Liver (tissue), 9 donors: ENCODE results near the gene TTLL12. TPM values are rescaled to one million over a fixed set of nuclear protein-coding genes. Genes with fewer than 3 reads are reported as not detected.

Experiments
- DNase-seq: peaks from one replicate; pipeline ENCODE4 v3.0.0-alpha.2; 2017; ENCODE audit warnings: low spot score
- H3K27ac ChIP-seq, 2 donors: one replicate each; pipeline ENCODE4 v1.7.0; 2013; ENCODE audit warnings: inconsistent platforms in 2 of 2, low read length in 2 of 2, control low read depth in 1 of 2, low read depth in 1 of 2, mild to moderate bottlenecking in 1 of 2
- H3K27me3 ChIP-seq, 4 donors: one replicate each; pipeline versions ENCODE4 v1.6.1 to v1.7.0; 2013; ENCODE audit warnings: low read length in 3 of 4, inconsistent platforms in 1 of 4, mild to moderate bottlenecking in 1 of 4, moderate library complexity in 1 of 4; ENCODE audit not compliant: control insufficient read depth in 4 of 4, insufficient read depth in 4 of 4
- H3K36me3 ChIP-seq, 4 donors: one replicate each; pipeline versions ENCODE4 v1.6.1 to v1.7.0; 2013; ENCODE audit warnings: low read length in 3 of 4, mild to moderate bottlenecking in 3 of 4, low read depth in 1 of 4, moderate library complexity in 1 of 4; ENCODE audit not compliant: control insufficient read depth in 4 of 4, insufficient read depth in 3 of 4
- H3K4me1 ChIP-seq, 4 donors: one replicate each; pipeline versions ENCODE4 v1.6.1 to v1.7.0; 2013; ENCODE audit warnings: low read length in 3 of 4, mild to moderate bottlenecking in 3 of 4, moderate library complexity in 1 of 4; ENCODE audit not compliant: control insufficient read depth in 4 of 4, insufficient read depth in 4 of 4
- H3K4me3 ChIP-seq, 3 donors: one replicate each; pipeline versions ENCODE4 v1.6.1 to v1.7.0; 2013; ENCODE audit warnings: low read length in 3 of 3, control low read depth in 1 of 3, low read depth in 1 of 3, mild to moderate bottlenecking in 1 of 3
- H3K9ac ChIP-seq, 2 donors: one replicate each; pipeline ENCODE4 v1.7.0; 2013; ENCODE audit warnings: low read length in 2 of 2, mild to moderate bottlenecking in 2 of 2, moderate library complexity in 2 of 2, control low read depth in 1 of 2, low read depth in 1 of 2
- H3K9me3 ChIP-seq, 4 donors: one replicate each; pipeline versions ENCODE4 v1.6.1 to v1.7.0; 2013; ENCODE audit warnings: low read length in 3 of 4; ENCODE audit not compliant: control insufficient read depth in 4 of 4
- EGR1 ChIP-seq, 2 donors: IDR thresholded peaks; 2 replicates each; pipeline ENCODE4 v1.6.1; 2016 to 2018; ENCODE audit warnings: antibody characterized with exemption in 2 of 2, low read depth in 2 of 2
- FOXA1 ChIP-seq: IDR thresholded peaks from 2 replicates; pipeline ENCODE4 v1.6.1; 2016; ENCODE audit warnings: antibody characterized with exemption
- FOXA2 ChIP-seq: IDR thresholded peaks from 2 replicates; pipeline ENCODE4 v1.6.1; 2016; ENCODE audit warnings: antibody characterized with exemption
- GABPA ChIP-seq, 2 donors: IDR thresholded peaks in 1 of 2; conservative IDR thresholded peaks in 1 of 2; 2 replicates each; pipeline ENCODE4 v1.6.1; 2016; ENCODE audit warnings: antibody characterized with exemption in 2 of 2, mild to moderate bottlenecking in 1 of 2, moderate library complexity in 1 of 2
- HNF4A ChIP-seq, 2 donors: conservative IDR thresholded peaks; 2 replicates each; pipeline ENCODE4 v1.6.1; 2016; ENCODE audit warnings: antibody characterized with exemption in 2 of 2, mild to moderate bottlenecking in 2 of 2
- JUND ChIP-seq, 2 donors: IDR thresholded peaks; 2 replicates each; pipeline ENCODE4 v1.6.1; 2016; ENCODE audit warnings: antibody characterized with exemption in 2 of 2
- NR2F2 ChIP-seq: IDR thresholded peaks from 2 replicates; pipeline ENCODE4 v1.6.1; 2016; ENCODE audit warnings: antibody characterized with exemption
- RAD21 ChIP-seq, 2 donors: IDR thresholded peaks; 2 replicates each; pipeline ENCODE4 v1.6.1; 2016; ENCODE audit warnings: antibody characterized with exemption in 2 of 2, mild to moderate bottlenecking in 2 of 2
- SP1 ChIP-seq: IDR thresholded peaks from 2 replicates; pipeline ENCODE4 v1.6.1; 2018; ENCODE audit warnings: antibody characterized with exemption, mild to moderate bottlenecking
- TAF1 ChIP-seq: conservative IDR thresholded peaks from 2 replicates; pipeline ENCODE4 v1.6.1; 2016; ENCODE audit warnings: antibody characterized with exemption, mild to moderate bottlenecking
- WGBS: extraction: QIAGEN DNeasy Blood & Tissue Kit; methylation state at CpG from one replicate; pipeline ENCODE4 v1.1.7; 2013; 5-methylcytosine and 5-hydroxymethylcytosine counted together
- polyA plus RNA-seq, 2 donors: library from polyadenylated mRNA; stranded (reverse) in 1 of 2; unstranded in 1 of 2; fragments of 200-250 nt in 1 of 2; fragments of >200 nt in 1 of 2; fragmentation: Nextera tagmentation in 1 of 2; extraction: Ambion mirVana in 1 of 2; gene quantifications; one replicate each; pipeline versions ENCODE4 v1.2.1 to v1.2.3, GENCODE V29; 2013 to 2015
- total RNA-seq, 2 donors: library from RNA; depleted of rRNA; stranded (reverse); fragments of >200 nt; gene quantifications; one replicate each; pipeline ENCODE4 v1.2.3, GENCODE V29; 2014
- TF ChIP-seq, protein P1 (sequence below): IDR thresholded peaks from 2 replicates; pipeline ENCODE4 v1.6.1; 2016; ENCODE audit warnings: antibody characterized with exemption
- TF ChIP-seq, protein P2 (sequence below): IDR thresholded peaks from 2 replicates; pipeline ENCODE4 v1.6.1; 2016; ENCODE audit warnings: antibody characterized with exemption
- TF ChIP-seq, protein P3 (sequence below): fragments of 150-350 bp; IDR thresholded peaks from 2 replicates; pipeline ENCODE4 v1.5.1; 2017; ENCODE audit warnings: improper control_type of control experiment, low read depth, low read length; ENCODE audit not compliant: missing input control
- TF ChIP-seq, protein P4 (sequence below): IDR thresholded peaks from 2 replicates; pipeline ENCODE4 v1.6.1; 2016; ENCODE audit warnings: antibody characterized with exemption
- donor health status: healthy.
- donor health status: healthy.
- donor health status: healthy.
- donor health status: healthy.
- donor health status: healthy.

TTLL12 gene
- total and polyA plus RNA-seq, 4 donors, result 13.7 to 43.9 (median 20.5) TPM

DNA sequence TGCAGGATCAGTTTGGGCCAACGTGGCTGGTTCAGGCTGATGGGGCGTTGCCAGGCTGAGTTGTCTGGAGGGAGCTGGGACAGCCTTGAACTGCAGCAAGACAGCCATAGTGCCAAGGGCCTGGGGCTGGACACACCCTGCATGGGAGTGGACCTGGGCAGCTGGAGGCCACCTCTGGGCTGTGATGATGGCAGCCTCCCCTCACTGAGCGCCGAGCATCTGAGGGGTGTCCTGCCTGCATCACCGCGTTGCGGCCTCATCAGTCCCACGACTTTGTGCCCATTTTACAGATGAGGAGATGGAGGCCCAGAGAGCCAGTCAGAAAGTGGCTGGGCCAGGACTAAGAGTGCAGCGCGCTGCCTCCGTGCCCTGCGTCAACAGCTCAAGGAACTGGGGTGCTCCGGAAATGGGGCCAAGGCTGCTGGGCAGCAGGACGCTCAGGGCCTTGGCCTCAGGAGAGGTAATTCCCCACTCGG, 36.2 kb downstream of the TTLL12 start:
- peak overlapping the region; percentile 66 to 71 (median 70) for H3K4me3 ChIP-seq
- H3K36me3 ChIP-seq, result no peaks in the 10 kb centered on the region
- no peak for TF ChIP-seq EGR1 (IDR thresholded peaks at IDR 0.05; ENCODE audit: low read depth in 2 of 2)
- no peak for TF ChIP-seq FOXA1
- TF ChIP-seq TAF1, result no peak
- no peak for TF ChIP-seq SP1
- no peak for TF ChIP-seq RAD21 (IDR thresholded peaks at IDR 0.05)
- TF ChIP-seq, protein P1, sequence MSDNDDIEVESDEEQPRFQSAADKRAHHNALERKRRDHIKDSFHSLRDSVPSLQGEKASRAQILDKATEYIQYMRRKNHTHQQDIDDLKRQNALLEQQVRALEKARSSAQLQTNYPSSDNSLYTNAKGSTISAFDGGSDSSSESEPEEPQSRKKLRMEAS, result no peak
- TF ChIP-seq GABPA (IDR thresholded peaks at IDR 0.05 in 1 of 2, conservative IDR thresholded peaks at IDR 0.05 in 1 of 2), result no peak
- TF ChIP-seq, protein P2, sequence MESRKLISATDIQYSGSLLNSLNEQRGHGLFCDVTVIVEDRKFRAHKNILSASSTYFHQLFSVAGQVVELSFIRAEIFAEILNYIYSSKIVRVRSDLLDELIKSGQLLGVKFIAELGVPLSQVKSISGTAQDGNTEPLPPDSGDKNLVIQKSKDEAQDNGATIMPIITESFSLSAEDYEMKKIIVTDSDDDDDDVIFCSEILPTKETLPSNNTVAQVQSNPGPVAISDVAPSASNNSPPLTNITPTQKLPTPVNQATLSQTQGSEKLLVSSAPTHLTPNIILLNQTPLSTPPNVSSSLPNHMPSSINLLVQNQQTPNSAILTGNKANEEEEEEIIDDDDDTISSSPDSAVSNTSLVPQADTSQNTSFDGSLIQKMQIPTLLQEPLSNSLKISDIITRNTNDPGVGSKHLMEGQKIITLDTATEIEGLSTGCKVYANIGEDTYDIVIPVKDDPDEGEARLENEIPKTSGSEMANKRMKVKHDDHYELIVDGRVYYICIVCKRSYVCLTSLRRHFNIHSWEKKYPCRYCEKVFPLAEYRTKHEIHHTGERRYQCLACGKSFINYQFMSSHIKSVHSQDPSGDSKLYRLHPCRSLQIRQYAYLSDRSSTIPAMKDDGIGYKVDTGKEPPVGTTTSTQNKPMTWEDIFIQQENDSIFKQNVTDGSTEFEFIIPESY, result no peak
- TF ChIP-seq FOXA2, result no peak
- TF ChIP-seq, protein P3, sequence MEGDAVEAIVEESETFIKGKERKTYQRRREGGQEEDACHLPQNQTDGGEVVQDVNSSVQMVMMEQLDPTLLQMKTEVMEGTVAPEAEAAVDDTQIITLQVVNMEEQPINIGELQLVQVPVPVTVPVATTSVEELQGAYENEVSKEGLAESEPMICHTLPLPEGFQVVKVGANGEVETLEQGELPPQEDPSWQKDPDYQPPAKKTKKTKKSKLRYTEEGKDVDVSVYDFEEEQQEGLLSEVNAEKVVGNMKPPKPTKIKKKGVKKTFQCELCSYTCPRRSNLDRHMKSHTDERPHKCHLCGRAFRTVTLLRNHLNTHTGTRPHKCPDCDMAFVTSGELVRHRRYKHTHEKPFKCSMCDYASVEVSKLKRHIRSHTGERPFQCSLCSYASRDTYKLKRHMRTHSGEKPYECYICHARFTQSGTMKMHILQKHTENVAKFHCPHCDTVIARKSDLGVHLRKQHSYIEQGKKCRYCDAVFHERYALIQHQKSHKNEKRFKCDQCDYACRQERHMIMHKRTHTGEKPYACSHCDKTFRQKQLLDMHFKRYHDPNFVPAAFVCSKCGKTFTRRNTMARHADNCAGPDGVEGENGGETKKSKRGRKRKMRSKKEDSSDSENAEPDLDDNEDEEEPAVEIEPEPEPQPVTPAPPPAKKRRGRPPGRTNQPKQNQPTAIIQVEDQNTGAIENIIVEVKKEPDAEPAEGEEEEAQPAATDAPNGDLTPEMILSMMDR, result no peak
- no peak for TF ChIP-seq NR2F2
- no peak overlapping the region for H3K9ac ChIP-seq
- peak overlapping the region in 1 of 2 donors; percentile 79 for H3K27ac ChIP-seq
- peaks cover 6 to 19% (median 13%) of the 10 kb centered on the region in 4 donors for H3K4me1 ChIP-seq
- no peak for DNase-seq
- 77% methylated on average over 15 of the region's 15 CpGs for WGBS
- no peaks in the 10 kb centered on the region for H3K9me3 ChIP-seq
- H3K27me3 ChIP-seq, result no peaks in the 10 kb centered on the region

DNA sequence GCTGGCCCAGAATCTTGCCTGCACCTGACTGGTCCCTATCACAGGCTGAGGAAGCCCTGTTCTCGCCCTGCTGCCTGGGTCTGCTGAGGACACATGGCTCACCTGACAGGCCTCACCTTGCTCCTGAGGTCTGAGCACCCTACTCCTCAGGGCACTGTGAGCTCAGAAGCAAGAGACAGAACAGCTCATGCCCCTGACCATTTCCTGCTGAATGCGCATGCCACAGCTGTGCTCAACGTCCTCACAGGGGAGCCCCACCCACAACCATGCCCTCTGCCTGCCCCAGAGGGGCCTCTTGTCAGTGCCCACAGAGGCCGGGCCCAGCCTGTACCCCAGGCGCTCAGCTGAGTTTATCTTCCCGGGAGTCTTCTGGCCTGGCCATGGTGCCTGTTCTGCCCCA, 38.4 kb downstream of the TTLL12 start:
- H3K9ac ChIP-seq, result no peak overlapping the region

More for the DNA sequence above, 38.4 kb downstream of the TTLL12 start:
- no peak for DNase-seq
- no peaks in the 10 kb centered on the region for H3K27me3 ChIP-seq
- H3K27ac ChIP-seq, result peak overlapping the region in 1 of 2 donors; percentile 31
- 70% methylated on average over 6 of the region's 6 CpGs for WGBS
- no peaks in the 10 kb centered on the region for H3K36me3 ChIP-seq
- peaks cover 6 to 20% (median 13%) of the 10 kb centered on the region in 4 donors for H3K4me1 ChIP-seq
- no peak overlapping the region for H3K4me3 ChIP-seq
- H3K9me3 ChIP-seq, result no peaks in the 10 kb centered on the region
- TF ChIP-seq JUND (IDR thresholded peaks at IDR 0.05) (no peak), FOXA1 (no peak), RAD21 (IDR thresholded peaks at IDR 0.05) (no peak), FOXA2 (no peak), HNF4A (conservative IDR thresholded peaks at IDR 0.05) (no peak), GABPA (IDR thresholded peaks at IDR 0.05 in 1 of 2, conservative IDR thresholded peaks at IDR 0.05 in 1 of 2) (no peak), SP1 (no peak), EGR1 (IDR thresholded peaks at IDR 0.05; ENCODE audit: low read depth in 2 of 2) (no peak)
- TF ChIP-seq, protein P2, result no peak
- TF ChIP-seq, protein P1, result no peak
- TF ChIP-seq, protein P4, sequence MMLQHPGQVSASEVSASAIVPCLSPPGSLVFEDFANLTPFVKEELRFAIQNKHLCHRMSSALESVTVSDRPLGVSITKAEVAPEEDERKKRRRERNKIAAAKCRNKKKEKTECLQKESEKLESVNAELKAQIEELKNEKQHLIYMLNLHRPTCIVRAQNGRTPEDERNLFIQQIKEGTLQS, result no peak
